HepG2 (cell line): Measurements from ENCODE around the gene RHOV. TPM values are rescaled to one million over a fixed set of nuclear protein-coding genes. Genes with fewer than 3 reads are reported as not detected.

Experiments
- ARNT2 ChIP-seq: sonication (generic); formaldehyde crosslinking; IDR thresholded peaks from 2 replicates; pipeline ENCODE4 v1.8.0; 2022; ENCODE audit warnings: mild to moderate bottlenecking, low read depth, missing genetic modification reagents, moderate library complexity
- KLF12 ChIP-seq: sonication (generic); formaldehyde crosslinking; IDR thresholded peaks from 2 replicates; pipeline ENCODE4 v1.4.0; 2020; ENCODE audit warnings: missing genetic modification reagents, borderline replicate concordance
- STAG1 ChIP-seq: sonication (generic); formaldehyde crosslinking; IDR thresholded peaks from 2 replicates; pipeline ENCODE4 v1.4.0; 2020; ENCODE audit warnings: missing genetic modification reagents
- XRCC5 ChIP-seq: fragments of 200-400 bp; formaldehyde crosslinking; optimal IDR thresholded peaks from 2 replicates; pipeline ENCODE3; 2017; ENCODE audit warnings: mild to moderate bottlenecking, low read length
- YY1 ChIP-seq: IDR thresholded peaks from 2 replicates; pipeline ENCODE4 v1.6.1; 2011; ENCODE audit warnings: low read length, low read depth, moderate library complexity, mild to moderate bottlenecking; ENCODE audit not compliant: insufficient read depth, insufficient replicate concordance
- ZBTB7B ChIP-seq: sonication (generic); formaldehyde crosslinking; IDR thresholded peaks from 2 replicates; pipeline ENCODE4 v1.4.0; 2020; ENCODE audit warnings: missing genetic modification reagents
- ZNF230 ChIP-seq: sonication (generic); formaldehyde crosslinking; IDR thresholded peaks from 2 replicates; pipeline ENCODE4 v1.4.0; 2020; ENCODE audit warnings: mild to moderate bottlenecking, missing genetic modification reagents
- ZSCAN21 ChIP-seq: sonication (generic); formaldehyde crosslinking; IDR thresholded peaks from 2 replicates; pipeline ENCODE4 v1.8.0; 2022; ENCODE audit warnings: mild to moderate bottlenecking, missing genetic modification reagents, moderate library complexity, borderline replicate concordance
- ZSCAN29 ChIP-seq: sonication (generic); formaldehyde crosslinking; conservative IDR thresholded peaks from 2 replicates; pipeline ENCODE4 v1.4.0; 2020; ENCODE audit warnings: mild to moderate bottlenecking, missing genetic modification reagents
- polyA plus RNA-seq, 8 experiments: library from polyadenylated mRNA; depleted of rRNA in 3 of 8; stranded (reverse) in 7 of 8; unstranded in 1 of 8; fragments of >200 nt; fragmentation: Illumina TruSeq in 4 of 8; extraction: Trizol in 4 of 8; gene quantifications; 2 replicates each; pipeline versions ENCODE4 v1.2.1 to v1.2.3, GENCODE V29; 2011 to 2016; ENCODE audit warnings: low read depth in 4 of 8, missing spikeins in 1 of 8, mixed read lengths in 1 of 8; ENCODE audit not compliant: insufficient read depth in 1 of 8
- total RNA-seq, 5 experiments: library from RNA; depleted of rRNA; stranded (reverse); fragments of >200 nt; fragmentation: Illumina TruSeq; extraction: Trizol; gene quantifications; 2 replicates each; pipeline ENCODE4 v1.2.3, GENCODE V29; 2016; ENCODE audit warnings: low read depth in 1 of 5
- TF ChIP-seq, protein P1 (sequence below): sonication (generic); formaldehyde crosslinking; IDR thresholded peaks from 2 replicates; pipeline ENCODE4 v1.5.1; 2020; ENCODE audit warnings: missing genetic modification reagents, mild to moderate bottlenecking, borderline replicate concordance
- TF ChIP-seq, protein P2 (sequence below): IDR thresholded peaks from 2 replicates; pipeline ENCODE4 v1.6.1; 2012; ENCODE audit warnings: inconsistent platforms
- TF ChIP-seq, protein P3 (sequence below): sonication (generic); formaldehyde crosslinking; IDR thresholded peaks from 2 replicates; pipeline ENCODE4 v1.9.0; 2021; ENCODE audit warnings: missing genetic modification reagents, borderline replicate concordance
- TF ChIP-seq, protein P4 (sequence below): sonication (generic); formaldehyde crosslinking; IDR thresholded peaks from 2 replicates; pipeline ENCODE4 v1.5.0; 2020; ENCODE audit warnings: mild to moderate bottlenecking, missing genetic modification reagents, moderate library complexity
- TF ChIP-seq, protein P5 (sequence below): sonication (generic); formaldehyde crosslinking; IDR thresholded peaks from 2 replicates; pipeline ENCODE4 v1.4.0; 2020; ENCODE audit warnings: missing genetic modification reagents; ENCODE audit errors: not compliant biosample characterization

RHOV gene
- total and polyA plus RNA-seq, 2 of the 13 experiments (the other 11 are each of a cell fraction or from before 2014, with no cell fraction given), result 0.17 to 0.18 TPM

DNA sequence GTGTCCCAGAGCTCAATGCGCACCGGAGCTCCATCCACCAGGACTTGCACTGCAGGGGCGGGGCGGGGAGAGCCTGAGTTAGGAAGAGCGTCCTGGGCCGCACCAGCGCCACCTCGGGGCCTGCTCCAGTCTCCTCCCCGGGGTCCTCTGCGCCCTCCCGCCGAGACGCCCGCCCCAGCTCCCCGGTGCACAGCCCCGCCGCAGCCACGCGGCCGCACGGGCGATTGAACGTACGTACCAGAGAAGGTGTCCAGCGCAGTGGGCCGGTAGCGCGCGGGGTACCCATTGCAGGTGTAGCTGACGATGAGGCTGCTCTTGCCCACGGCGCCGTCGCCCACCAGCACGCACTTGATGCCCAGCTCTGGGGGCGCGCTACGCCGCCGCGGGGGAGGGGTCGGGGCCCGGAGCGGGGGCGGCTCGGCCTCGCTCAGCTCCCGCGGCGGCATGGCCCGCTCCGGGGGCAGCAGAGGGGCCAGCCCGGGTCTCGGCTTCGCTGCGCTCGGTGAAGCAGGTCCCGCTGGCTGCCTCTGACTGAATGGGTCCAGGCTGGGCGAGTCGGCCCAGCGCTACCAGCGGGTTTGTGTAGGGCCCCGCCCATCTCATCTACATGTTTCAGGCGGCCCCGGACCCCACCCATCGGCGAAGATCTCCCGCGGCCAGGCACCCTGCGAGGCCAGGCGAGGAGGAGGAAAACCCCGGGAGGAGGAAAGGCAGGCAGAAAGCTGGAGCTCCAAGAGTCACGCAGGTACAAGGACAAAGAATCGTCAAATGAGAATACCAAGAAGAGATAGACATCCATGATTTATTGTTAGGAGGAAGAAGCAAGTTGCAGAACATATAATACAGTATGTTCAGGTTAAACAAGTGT, at the start of gene RHOV (continued):
- TF ChIP-seq, protein P1, sequence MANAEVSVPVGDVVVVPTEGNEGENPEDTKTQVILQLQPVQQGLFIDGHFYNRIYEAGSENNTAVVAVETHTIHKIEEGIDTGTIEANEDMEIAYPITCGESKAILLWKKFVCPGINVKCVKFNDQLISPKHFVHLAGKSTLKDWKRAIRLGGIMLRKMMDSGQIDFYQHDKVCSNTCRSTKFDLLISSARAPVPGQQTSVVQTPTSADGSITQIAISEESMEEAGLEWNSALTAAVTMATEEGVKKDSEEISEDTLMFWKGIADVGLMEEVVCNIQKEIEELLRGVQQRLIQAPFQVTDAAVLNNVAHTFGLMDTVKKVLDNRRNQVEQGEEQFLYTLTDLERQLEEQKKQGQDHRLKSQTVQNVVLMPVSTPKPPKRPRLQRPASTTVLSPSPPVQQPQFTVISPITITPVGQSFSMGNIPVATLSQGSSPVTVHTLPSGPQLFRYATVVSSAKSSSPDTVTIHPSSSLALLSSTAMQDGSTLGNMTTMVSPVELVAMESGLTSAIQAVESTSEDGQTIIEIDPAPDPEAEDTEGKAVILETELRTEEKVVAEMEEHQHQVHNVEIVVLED (CRISPR knock-in tag), result 0 out of 2 replicates have a peak, but pooled peaks have one; percentile 28
- TF ChIP-seq KLF12, result peak; percentile 69; the same call in 1 of the 2 replicates
- peak; percentile 10 for TF ChIP-seq YY1
- peak; percentile 59 for TF ChIP-seq XRCC5
- TF ChIP-seq, protein P2, sequence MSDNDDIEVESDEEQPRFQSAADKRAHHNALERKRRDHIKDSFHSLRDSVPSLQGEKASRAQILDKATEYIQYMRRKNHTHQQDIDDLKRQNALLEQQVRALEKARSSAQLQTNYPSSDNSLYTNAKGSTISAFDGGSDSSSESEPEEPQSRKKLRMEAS, result peak; percentile 59; the same call in 1 of the 2 replicates
- TF ChIP-seq, protein P3, sequence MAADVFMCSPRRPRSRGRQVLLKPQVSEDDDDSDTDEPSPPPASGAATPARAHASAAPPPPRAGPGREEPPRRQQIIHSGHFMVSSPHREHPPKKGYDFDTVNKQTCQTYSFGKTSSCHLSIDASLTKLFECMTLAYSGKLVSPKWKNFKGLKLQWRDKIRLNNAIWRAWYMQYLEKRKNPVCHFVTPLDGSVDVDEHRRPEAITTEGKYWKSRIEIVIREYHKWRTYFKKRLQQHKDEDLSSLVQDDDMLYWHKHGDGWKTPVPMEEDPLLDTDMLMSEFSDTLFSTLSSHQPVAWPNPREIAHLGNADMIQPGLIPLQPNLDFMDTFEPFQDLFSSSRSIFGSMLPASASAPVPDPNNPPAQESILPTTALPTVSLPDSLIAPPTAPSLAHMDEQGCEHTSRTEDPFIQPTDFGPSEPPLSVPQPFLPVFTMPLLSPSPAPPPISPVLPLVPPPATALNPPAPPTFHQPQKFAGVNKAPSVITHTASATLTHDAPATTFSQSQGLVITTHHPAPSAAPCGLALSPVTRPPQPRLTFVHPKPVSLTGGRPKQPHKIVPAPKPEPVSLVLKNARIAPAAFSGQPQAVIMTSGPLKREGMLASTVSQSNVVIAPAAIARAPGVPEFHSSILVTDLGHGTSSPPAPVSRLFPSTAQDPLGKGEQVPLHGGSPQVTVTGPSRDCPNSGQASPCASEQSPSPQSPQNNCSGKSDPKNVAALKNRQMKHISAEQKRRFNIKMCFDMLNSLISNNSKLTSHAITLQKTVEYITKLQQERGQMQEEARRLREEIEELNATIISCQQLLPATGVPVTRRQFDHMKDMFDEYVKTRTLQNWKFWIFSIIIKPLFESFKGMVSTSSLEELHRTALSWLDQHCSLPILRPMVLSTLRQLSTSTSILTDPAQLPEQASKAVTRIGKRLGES (CRISPR knock-in tag), result no peak
- TF ChIP-seq, protein P4, sequence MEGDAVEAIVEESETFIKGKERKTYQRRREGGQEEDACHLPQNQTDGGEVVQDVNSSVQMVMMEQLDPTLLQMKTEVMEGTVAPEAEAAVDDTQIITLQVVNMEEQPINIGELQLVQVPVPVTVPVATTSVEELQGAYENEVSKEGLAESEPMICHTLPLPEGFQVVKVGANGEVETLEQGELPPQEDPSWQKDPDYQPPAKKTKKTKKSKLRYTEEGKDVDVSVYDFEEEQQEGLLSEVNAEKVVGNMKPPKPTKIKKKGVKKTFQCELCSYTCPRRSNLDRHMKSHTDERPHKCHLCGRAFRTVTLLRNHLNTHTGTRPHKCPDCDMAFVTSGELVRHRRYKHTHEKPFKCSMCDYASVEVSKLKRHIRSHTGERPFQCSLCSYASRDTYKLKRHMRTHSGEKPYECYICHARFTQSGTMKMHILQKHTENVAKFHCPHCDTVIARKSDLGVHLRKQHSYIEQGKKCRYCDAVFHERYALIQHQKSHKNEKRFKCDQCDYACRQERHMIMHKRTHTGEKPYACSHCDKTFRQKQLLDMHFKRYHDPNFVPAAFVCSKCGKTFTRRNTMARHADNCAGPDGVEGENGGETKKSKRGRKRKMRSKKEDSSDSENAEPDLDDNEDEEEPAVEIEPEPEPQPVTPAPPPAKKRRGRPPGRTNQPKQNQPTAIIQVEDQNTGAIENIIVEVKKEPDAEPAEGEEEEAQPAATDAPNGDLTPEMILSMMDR, result peak; percentile 66
- peak; percentile 53; the same call in 1 of the 2 replicates for TF ChIP-seq ZSCAN29 (CRISPR knock-in tag)
- peak; percentile 41; the same call in 1 of the 2 replicates for TF ChIP-seq STAG1 (CRISPR knock-in tag)
- 0 out of 2 replicates have a peak, but pooled peaks have one; percentile 34 for TF ChIP-seq ZNF230 (CRISPR knock-in tag)
- peak; percentile 76; the same call in 1 of the 2 replicates for TF ChIP-seq ZBTB7B (CRISPR knock-in tag)
- no peak for TF ChIP-seq ZSCAN21 (CRISPR knock-in tag)
- TF ChIP-seq, protein P5, sequence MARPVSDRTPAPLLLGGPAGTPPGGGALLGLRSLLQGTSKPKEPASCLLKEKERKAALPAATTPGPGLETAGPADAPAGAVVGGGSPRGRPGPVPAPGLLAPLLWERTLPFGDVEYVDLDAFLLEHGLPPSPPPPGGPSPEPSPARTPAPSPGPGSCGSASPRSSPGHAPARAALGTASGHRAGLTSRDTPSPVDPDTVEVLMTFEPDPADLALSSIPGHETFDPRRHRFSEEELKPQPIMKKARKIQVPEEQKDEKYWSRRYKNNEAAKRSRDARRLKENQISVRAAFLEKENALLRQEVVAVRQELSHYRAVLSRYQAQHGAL (CRISPR knock-in tag), result peak; percentile 64
- 0 out of 2 replicates have a peak, but pooled peaks have one; percentile 46 for TF ChIP-seq ARNT2 (CRISPR knock-in tag)
- TF ChIP-seq, all 625 proteins: peak for 81
